DND-41 (cell line): ENCODE data around the gene MFF.

Experiments used
- CTCF ChIP-seq: IDR thresholded peaks from 2 replicates; pipeline ENCODE4 v1.5.1; 2012; ENCODE audit warnings: borderline replicate concordance, low read length, moderate library complexity, mild to moderate bottlenecking; ENCODE audit not compliant: poor library complexity, severe bottlenecking; ENCODE audit errors: extremely low read depth
- EZH2 ChIP-seq: IDR thresholded peaks from 3 replicates; pipeline ENCODE4 v1.6.1; 2012; ENCODE audit warnings: borderline replicate concordance, low read depth, mild to moderate bottlenecking, moderate library complexity, low read length, inconsistent platforms; ENCODE audit not compliant: severe bottlenecking

GRCh38 chr2:227308784-227309183 lies 16.3 kb upstream of the MFF start:
- TF ChIP-seq CTCF: no peak
- TF ChIP-seq EZH2: no peak
